Endothelial cell of umbilical vein (primary cell): ENCODE measurements around the gene PNPLA5.

Experiments used
- CTCF ChIP-seq, 2 donors: IDR thresholded peaks; 1 replicate in 1 of 2; 2 replicates in 1 of 2; pipeline ENCODE4 v1.5.1; 2011; ENCODE audit warnings: low read length in 2 of 2, mild to moderate bottlenecking in 2 of 2, moderate library complexity in 2 of 2, control low read depth in 1 of 2, inconsistent platforms in 1 of 2, low read depth in 1 of 2; ENCODE audit not compliant: insufficient read depth in 1 of 2; ENCODE audit errors: extremely low read depth in 1 of 2
- EZH2 ChIP-seq: IDR thresholded peaks from 2 replicates; pipeline ENCODE4 v1.6.1; 2012; ENCODE audit warnings: borderline replicate concordance, low read depth, mild to moderate bottlenecking, moderate library complexity, low read length, inconsistent platforms; ENCODE audit not compliant: severe bottlenecking
- GATA2 ChIP-seq: IDR thresholded peaks from 2 replicates; pipeline ENCODE4 v1.7.0; 2011; ENCODE audit warnings: low read depth, mild to moderate bottlenecking, moderate library complexity, mixed read lengths, low read length; ENCODE audit not compliant: insufficient read length, insufficient read depth
- JUN ChIP-seq: IDR thresholded peaks from 2 replicates; pipeline ENCODE4 v1.6.1; 2011; ENCODE audit warnings: borderline replicate concordance, low read depth; ENCODE audit not compliant: insufficient read length, insufficient read depth
- MAX ChIP-seq: IDR thresholded peaks from 2 replicates; pipeline ENCODE4 v1.6.1; 2011; ENCODE audit not compliant: insufficient read depth, insufficient read length
- POLR2A ChIP-seq: IDR thresholded peaks from 2 replicates; pipeline ENCODE4 v1.6.1; 2012; ENCODE audit warnings: low read depth, mild to moderate bottlenecking, control low read depth, low read length
- POLR2AphosphoS5 ChIP-seq: IDR thresholded peaks from 2 replicates; pipeline ENCODE4 v1.6.1; 2012; ENCODE audit warnings: low read depth, mild to moderate bottlenecking, control low read depth, low read length, moderate library complexity; ENCODE audit not compliant: insufficient read depth

GRCh38 chr22:43859621-43860020 is 32.2 kb downstream of the PNPLA5 start:
- TF ChIP-seq POLR2AphosphoS5 (no peak), CTCF (IDR thresholded peaks at IDR 0.05; ENCODE audit: extremely low read depth in 1 of 2, insufficient read depth in 1 of 2, low read depth in 1 of 2, low read length in 2 of 2) (no peak), EZH2 (no peak), POLR2A (no peak), JUN (no peak), MAX (no peak), GATA2 (no peak)
